CD4-positive, alpha-beta T cell treated with Interleukin-10 for 1 hour (primary cell): ENCODE data around the gene GALNT18.
"Not testable (repeated sequence)": the region's sequence is repeated elsewhere in the genome, so short reads cannot be mapped to it uniquely, and the experiment has no call there.

Experiments
- DNase-seq: peaks from one replicate; pipeline ENCODE4 v3.0.0-alpha.2; 2020

The GALNT18 gene

DNA sequence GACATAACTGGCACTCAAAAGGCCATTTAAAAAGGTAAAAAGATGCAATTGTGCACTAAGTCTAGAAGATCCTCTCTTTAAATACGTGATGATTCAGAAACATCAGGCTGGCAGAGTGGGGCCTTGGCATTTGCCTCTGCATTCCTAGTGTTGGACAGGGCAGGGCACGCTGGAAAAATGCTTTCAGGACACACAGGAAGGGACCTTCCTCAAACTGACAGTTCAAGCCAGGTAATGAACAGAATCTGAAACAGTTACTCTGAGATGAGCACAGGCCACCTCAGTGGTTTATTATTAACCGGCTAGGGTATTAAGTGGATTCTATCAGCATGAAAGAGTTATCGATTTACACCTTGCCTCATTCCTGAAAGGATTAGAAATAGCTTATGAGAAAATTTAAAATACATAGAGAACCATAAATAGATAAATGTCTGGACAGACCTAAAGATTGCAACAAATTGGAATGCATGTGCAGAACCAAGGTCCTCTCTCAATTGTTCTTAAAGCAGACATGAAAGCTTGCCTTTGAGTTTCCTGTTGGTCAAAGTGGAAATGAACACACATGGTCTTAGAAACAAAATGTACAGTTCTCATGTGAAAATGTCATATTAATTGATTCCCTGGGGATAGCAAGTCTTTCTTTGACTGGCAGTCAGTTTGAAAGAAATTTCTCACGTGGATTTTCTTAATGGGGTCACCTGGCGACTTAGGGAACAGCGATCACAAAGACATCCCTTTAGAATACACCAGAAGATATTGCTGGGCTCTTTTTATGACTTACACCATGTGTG, 247.3 kb downstream of the GALNT18 start:
- DNase-seq: no peak

DNA sequence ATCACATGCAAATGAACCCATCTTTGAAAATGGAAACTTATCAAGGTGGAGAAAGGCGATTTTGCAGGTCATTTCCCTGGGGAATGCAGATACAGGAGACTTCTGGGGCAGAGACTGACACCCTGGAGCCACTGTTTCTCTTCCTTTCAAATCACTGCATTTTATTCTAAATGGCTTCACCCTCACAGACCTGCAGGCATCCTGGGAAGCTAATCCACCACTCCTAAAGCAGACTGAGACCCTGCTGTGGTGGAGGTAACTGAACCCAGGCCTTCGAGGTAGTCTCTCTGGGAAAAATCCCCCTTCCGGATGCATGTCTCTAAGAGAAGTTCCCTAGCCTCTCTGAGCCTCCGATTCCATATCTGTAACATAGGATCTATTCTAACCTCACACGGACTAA, 247.9 kb downstream of the GALNT18 start:
- no peak for DNase-seq

DNA sequence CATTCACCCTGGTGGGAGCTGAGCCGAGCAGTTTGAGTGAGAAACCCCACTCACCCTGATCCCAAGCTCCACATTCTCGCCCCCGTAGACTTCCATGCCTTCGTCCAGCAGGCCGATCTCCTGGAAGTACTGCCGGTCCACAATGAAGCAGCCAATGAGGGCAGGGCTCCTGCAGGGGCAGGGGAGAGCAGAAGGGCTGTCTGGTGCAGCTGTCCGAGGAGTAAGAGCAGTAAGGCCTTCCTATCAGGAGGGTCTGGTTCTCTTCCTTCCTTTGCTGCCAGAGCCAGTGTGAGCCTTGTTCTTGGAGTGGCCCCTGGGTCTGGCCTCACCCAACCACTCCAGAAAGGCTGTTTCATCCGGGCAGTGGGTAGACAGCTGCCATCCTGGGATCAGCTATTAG, 249.3 kb downstream of the GALNT18 start:
- no peak for DNase-seq

DNA sequence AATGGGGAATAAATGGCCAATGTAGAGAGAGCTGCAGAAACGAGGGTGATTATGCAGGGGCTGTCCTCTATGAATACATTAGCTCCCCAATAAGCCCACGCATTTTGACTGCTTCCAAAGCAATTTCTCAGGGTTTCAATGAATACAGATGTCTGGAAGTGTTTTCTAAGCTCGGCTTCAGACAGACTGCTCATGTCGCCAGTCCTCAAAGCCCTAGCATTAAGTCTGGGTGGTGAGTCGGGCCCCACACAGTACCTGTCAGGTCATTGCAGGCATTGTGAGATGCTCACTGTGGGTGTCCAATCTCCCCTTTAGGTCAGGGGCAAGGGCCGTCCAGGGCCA, 250.9 kb downstream of the GALNT18 start:
- no peak for DNase-seq

DNA sequence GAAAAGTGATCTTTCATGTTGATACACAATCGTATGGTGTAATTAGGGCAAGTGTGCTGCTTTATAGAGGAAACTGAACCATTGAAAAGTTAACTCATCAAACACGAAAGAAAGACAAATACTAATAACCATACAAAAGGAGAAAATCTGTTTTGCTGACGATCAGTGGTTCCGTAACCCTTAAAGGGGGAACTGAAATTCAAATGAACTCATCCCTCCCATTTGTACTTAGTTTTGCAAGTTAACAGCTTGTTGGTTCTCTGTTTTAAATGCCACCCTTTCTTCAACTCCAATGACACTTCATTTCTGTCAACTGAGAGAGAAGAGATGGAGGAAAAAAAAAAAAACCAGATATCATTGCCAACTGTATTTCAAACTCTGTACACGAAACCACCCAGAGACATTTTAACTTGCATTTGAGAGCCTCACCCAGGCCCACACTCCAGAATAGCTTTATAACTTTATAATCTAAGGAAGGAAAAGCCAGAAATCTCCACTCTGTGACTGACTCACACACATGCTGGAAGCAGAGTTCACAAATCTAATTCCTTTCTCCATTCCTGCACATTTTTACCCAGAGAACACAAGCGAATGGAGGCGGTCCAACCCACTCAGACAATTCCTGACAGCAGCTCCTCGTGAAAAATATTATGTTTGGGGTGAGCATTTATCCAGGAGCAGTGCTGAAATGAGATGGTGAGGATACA, 251.4 kb downstream of the GALNT18 start:
- DNase-seq: no peak

DNA sequence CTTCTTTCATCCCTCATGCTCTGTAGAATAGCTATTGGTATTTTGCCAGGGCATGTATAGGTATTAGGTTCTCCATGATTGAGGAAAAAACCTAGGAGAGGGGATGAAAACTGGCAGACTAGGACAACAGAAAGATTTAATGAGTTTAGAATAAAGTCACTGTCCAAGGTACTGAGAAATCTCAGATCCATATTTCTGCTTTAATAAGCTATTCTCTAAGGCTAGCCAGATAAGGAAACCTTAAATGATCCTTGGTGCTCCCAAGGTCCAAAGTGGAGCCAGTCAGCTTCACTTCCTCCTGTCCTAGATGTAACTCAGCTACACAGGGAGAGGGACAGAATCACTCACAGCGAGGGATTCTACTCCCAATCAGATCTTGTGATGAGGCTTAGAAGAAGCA, 255.0 kb downstream of the GALNT18 start:
- no peak for DNase-seq

DNA sequence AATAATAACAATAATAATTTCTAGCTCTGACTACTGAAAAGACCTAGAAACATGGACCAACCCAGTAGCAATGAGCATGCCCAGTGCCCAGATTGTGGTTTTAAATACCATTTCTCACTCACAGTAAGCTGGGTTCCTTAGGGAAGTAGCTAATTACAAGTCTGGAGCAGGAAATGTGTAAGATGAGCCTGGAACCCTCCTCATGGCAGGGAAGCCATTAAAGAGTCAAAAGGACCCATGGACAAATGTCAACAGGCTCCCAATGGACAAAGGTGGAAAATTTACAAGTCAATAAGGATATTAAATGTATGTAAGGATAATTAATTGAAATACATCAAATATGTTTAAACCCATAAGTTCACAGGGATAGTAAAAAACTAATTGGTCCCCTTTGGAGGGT, 258.1 kb downstream of the GALNT18 start:
- no peak for DNase-seq

DNA sequence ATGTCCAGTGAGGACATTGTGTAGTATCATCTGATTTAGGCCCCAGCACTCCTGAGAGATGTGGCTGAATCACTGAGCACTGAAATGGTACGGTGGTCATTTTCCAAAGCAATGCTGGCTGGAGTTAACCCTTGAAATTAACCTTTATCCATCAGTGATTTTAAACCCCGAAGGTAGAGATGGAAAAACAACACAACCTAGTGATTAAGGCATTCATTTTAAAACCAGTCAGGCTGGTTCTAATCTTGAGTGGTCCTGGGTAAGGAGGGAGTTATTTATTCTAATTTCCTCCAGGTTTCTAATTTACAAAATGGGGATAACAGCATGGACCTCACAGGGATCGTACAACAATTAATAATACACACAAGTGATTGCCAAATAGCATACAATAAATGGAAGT, 262.2 kb downstream of the GALNT18 start:
- DNase-seq: no peak

DNA sequence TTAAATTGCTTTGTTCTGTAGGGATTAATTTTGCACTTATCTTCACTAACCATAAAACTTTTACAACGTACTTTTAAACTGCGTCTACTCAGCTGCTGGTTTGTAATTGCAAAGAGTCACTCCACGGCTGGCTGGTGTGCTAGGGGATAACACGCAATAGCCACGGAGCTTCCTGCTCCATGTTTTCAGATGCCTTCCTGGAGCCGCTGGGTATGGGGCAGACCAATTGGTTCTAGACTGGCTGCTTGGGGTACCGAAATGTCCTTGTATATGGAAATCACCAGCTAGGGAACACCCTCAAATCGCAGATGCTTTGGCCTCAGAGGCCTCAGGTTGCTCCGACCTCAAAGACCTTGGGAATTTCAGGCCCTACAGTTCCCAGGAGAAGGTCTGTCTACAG, 265.0 kb downstream of the GALNT18 start:
- no peak for DNase-seq

DNA sequence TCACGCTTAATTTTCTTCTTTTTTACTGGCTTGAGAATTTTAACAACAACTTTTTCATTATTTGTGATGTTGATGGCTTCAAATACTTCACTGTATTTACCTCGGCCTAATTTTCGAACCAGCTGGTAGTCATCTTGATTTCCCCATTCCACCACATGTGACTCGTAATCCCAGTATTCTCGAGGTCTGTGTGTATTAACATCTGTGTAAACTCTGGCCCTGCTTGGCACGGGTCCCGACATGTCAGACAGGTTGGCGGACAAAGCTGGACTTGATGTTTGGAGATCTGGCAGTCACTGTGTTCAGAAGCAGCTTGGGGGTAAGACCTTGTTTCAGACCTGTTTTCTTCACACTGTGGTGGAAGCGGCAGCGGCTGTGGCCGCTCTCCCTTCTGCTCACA, 268.9 kb downstream of the GALNT18 start, which contains the start of gene CSNK2A3:
CSNK2A3 (minus strand) TSS at position 373 of the 400 bp plus-strand sequence; CDS start at position 242, 131 bp downstream.
- DNase-seq: not testable (repeated sequence)

DNA sequence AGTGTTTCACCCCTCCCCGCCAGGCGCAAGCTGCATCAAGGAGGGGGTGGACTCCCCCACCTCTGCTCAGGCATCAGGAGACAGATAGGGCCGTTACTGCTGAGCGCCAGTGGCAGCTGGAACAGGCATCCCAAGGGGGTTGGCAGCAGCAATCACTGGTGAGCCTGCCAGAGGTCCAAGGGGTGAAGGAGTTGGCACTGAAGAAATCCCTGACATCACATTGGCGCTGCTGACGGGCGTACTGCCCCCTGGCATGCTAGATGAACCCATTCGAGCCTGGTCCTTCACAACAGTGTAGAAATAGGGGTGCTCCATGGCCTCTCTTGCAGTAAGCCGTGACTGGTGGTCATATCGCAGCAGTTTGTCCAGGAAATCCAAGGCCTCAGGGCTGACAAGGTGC, 270.0 kb downstream of the GALNT18 start:
- DNase-seq: not testable (repeated sequence)

DNA sequence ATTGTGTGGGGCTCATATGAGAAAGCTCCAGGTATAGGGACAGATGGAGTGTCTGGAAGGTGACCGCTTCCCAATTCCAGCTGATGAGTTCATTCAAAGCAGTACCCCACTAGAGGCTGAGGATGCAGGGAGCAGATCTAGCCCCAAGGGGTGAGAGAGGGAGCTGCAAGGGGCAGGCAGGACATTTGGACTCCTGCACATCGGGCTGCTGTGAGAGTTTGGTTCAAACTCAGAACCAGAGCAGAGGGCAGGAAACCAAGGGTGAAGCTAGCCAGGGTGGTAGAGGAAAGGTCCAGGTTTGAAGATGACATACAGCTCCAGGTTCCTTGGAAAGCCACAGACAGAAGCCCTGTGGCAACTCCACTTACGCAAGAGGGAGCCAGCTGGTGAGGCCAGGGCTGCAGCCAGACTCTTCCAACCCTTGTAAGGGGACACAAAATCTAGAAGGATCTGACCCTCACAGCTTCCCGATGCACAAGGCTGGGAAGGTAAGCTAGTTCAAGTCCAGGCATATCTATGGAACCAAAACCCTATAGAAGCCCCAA, 270.7 kb downstream of the GALNT18 start:
- DNase-seq: no peak

DNA sequence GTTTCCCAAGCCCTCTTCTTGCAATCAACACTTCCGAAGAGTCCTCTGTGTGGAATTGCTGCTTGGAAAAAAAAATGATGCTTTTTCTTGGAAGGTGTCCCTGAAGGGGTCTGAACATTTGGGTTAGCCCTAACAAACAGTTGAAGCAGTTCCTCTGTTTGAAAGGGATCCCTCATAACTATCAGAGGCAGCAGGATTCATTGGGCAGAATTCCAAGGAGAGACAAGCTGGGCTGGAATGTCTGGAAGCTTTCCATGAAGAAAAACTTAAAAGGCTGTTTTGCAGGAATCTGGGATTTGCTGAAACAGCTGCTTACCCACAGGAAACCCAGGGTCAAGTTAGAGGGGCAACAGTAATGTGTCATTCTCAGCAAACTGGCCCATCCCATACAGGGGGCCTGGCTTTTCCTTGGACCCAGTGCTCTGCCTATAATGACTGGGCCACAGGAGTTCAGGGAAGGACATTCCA, 271.9 kb downstream of the GALNT18 start:
- no peak for DNase-seq

DNA sequence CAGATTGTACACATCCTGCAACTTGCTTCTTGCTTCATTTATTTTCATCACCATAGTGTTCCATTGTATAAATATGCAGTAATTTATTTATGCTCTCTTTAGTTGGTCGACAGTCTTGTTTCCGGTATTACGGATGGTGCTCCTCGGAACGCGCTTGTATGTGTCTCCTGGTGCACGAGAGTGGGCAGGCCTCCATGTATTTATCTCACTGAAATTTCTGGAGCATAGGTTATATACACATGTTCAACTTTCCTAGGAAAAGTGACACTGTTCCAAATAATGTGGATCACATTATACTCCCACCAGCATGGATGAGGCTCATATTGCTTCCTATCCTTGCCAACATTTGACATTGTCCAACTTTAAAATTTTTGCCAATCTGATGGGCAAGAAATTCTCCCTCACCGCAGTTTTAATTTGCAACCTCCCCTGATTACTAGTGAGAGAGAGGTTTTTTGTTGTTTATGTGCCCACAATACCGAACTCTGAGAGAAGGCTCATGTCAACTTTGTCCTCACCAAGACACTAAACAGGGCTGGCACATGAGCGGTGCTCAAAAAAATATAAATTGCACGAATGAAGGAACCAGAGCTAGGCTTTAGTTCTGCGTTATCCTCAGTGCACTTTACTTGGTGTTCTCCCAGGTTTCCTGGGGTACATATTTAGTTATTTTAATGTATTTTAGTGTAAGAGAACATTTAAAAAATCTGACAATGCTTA, 272.5 kb downstream of the GALNT18 start:
- DNase-seq: no peak

DNA sequence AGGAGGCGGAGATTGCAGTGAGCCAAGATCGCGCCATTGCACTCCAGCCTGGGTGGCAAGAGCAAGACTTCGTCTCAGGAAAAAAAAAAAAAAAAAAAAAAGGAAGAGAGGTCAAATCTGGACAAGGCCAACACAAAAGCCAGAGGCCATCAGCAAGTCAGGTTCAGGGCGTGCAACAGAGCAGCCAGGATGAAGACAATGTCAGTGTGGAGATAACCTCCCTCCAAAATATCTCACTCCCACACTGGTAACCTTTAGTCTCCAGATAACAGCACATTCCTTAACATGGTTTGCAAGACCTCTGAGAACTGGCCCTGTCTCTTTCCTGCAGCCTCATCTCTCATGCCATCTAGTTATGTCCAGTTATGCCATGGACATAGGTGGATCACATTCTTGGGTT, 273.5 kb downstream of the GALNT18 start:
- no peak for DNase-seq

DNA sequence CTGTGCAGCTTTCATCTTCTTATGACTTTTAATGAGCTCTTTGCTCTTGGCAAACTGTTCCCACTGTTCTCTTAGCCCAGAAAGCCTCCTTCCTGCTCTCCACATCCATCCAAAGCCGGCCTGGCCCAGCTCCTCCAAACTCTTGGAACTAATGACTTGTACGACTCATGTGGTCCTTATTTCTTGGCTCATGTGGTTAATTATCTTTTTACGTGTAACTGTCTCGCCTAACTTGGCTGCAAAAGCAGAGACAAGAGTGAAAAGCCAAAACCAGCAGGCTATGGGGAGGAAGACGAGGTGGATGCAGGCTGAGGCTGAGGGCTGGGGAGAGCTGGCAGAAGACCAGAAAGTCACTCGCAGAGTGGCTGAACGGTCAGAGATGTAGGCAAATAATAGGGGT, 274.2 kb downstream of the GALNT18 start:
- no peak for DNase-seq

DNA sequence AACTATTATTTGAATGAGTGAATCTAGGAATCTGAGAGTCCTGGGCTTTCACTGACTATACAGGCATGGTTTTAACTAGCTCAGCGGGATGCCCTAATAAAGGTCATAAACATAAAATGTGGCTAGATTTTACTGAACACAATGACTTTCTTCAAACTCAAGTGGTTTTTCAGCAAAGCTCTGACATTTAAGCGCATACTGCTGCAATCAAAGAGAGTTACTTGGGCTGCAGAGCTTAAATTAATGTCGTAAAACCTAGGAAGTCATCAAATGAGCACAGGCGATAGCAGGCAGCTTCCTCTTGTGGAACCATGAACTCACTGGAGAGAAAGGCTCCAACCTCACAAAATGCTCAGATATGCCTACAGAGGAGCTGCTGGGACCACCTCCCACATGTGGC, 275.5 kb downstream of the GALNT18 start:
- DNase-seq: no peak

DNA sequence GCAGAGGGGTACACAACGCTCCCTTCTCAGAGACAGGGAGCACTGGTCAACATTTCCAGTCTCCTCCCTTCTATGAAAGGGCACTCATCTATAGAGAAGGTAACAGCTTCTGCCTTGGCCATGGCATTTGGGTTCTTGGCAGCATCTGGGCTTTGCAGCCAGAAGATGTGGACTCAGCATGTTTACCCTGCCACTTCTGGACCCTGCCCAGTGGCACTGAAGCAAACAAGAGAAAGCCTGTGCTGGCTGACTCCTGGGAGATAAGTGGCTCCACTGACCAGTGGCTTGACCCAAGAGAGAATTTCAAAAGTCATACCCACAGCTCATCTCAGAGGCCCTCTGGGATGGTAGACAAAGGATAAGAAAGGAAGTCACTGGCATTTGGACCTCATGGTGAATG, 276.7 kb downstream of the GALNT18 start:
- DNase-seq: no peak

DNA sequence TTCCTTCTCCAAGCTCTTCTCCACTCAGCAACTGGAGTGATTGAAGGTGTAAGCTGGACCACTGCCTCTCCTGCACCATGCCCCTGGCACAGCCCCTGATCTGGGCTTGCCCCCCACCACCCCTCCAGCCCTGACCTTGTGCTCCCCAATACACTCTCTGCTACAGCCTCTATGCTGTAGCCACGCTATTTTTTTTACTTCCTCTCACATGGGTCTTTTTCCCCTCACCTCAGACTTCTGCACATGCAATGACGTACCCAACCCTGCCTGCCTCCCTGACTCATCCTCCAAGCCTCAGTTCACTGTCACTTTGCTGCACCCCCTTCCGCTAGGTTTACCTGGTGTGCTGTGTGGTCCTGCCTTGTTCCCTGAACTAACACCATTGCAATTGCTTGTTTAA, 277.8 kb downstream of the GALNT18 start:
- no peak for DNase-seq

DNA sequence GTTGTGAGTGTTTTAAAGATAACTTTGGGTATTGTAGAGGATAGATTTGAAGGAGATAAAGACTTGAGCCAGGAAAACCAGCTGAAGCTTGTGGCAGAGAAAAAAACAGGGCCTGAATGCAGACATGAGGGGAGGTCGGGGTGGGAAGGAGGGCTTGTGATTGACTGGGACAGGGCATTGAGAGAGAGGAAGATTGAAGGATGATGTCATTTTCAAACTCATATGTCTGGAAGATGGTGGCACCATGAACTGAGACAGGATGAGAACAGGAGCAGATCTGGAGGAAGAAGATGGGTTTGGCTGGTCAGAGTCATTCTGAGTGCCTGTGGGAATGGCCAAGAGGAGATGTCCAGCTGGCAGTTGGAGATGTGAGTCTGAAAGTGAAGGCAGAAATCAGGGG, 283.5 kb downstream of the GALNT18 start:
- DNase-seq: no peak

DNA sequence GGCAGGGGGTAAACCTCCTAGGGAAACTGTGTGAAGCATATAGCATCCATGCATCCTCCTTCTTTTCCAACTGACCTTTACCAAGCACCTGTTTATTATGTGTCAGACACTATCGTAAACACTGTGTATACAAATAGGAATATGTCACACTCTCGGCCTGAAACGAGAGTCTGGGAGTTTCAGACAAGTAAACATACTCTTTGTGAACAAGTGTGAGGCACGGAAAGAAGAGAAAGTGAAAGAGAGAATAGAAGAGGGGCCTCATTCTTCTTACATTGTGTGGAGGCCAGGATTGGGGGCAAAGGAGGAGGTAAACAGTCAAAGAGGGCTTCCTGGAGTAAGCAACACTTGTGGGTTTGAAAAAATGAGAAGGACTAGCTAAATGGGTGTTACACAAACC, 285.1 kb downstream of the GALNT18 start:
- DNase-seq: no peak

DNA sequence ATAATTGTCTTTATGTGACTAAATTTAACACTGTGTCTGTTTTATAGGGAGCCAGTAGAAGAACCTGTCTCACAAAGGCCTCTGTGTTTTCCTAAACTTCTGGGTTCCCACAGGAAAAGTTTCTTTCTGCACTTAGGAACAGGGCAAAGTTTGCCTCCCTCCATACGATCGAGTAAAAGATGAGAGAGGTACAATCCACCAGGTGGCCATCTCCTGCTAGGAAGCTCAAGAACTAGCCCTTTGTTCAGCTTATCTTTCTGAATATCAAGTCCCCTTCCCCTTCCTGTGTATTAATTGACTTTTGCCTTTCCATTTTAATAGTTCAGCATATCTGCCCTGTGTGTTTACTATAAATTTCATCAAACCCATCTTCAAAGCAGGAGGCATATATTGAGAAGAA, 286.8 kb downstream of the GALNT18 start:
- DNase-seq: no peak

DNA sequence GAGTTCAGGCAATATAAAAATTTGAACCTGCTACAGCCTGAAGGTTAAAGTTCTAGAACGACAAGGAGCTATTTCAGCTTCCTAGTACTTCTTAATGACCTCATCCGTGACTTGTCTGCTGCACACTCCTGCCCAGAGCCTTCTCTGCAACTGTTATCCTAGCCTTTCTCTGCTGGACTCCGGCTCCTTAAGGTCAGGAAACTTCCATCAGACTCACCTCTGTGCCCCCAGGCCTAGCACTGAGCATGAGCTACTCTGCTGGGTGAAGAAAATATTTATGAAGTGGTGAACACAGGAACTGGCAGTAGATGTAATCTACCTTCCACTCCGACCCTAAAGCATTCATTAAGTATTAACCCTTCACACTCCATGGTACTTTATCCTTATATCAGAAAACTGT, 287.2 kb downstream of the GALNT18 start:
- no peak for DNase-seq
